GM19324 (cell line): ENCODE data around the gene DUSP9.
"Not testable (repeated sequence)": the region's sequence is repeated elsewhere in the genome, so short reads cannot be mapped to it uniquely, and the experiment has no call there.

Source experiments
- ATAC-seq: cut with Tn5 transposase; IDR thresholded peaks from one replicate; pipeline ENCODE4 v1.9.1; 2021; ENCODE audit warnings: mild to moderate bottlenecking, moderate library complexity; ENCODE audit not compliant: unreplicated experiment, low FRiP score

Gene DUSP9

GRCh38 chrX:153669901-153670731 is 23.1 kb downstream of the DUSP9 start:
- ATAC-seq: no peak

GRCh38 chrX:153670748-153671588 is 24.0 kb downstream of the DUSP9 start:
- ATAC-seq: no peak

- no peak for ATAC-seq
Observed at GRCh38 chrX:153671589-153672530, 24.9 kb downstream of the DUSP9 start.

GRCh38 chrX:153672531-153673427 is 25.8 kb downstream of the DUSP9 start:
- ATAC-seq: no peak

GRCh38 chrX:153673428-153674218 is 26.6 kb downstream of the DUSP9 start, which contains the start of gene PNCK:
Gene PNCK (minus strand): TSS chrX:153673813. CDS start chrX:153673076, 737 bp downstream.
- no peak for ATAC-seq

GRCh38 chrX:153674219-153674851 is 27.3 kb downstream of the DUSP9 start:
- no peak for ATAC-seq

GRCh38 chrX:153681175-153681574 is 34.2 kb downstream of the DUSP9 start:
- ATAC-seq: no peak

GRCh38 chrX:153683486-153683885 is 36.5 kb downstream of the DUSP9 start:
- ATAC-seq: not testable (repeated sequence)

GRCh38 chrX:153684467-153685155 is 37.6 kb downstream of the DUSP9 start:
- ATAC-seq: no peak

GRCh38 chrX:153685156-153685536 is 38.1 kb downstream of the DUSP9 start:
- ATAC-seq: no peak

GRCh38 chrX:153685751-153686696 is 39.0 kb downstream of the DUSP9 start:
- ATAC-seq: no peak

- ATAC-seq: no peak
Observed at GRCh38 chrX:153686711-153687110, 39.7 kb downstream of the DUSP9 start.

- no peak for ATAC-seq
Observed at GRCh38 chrX:153687121-153688039, 40.4 kb downstream of the DUSP9 start, which contains the start of gene SLC6A8. Gene SLC6A8 (plus strand): TSS chrX:153687926. CDS start chrX:153688575, 649 bp downstream.

- no peak for ATAC-seq
Observed at GRCh38 chrX:153688071-153688470, 41.1 kb downstream of the DUSP9 start.

GRCh38 chrX:153688506-153688905 is 41.5 kb downstream of the DUSP9 start:
- ATAC-seq: no peak
